Measurements from ENCODE around the gene POLR3A.
A peak's percentile ranks its signal among the peaks of the same experiment; 100 is the strongest.

POLR3A gene

GRCh38 chr10:77977934-77978333 lies 51.4 kb downstream of the POLR3A start:
- DNase-seq (ENCODE audit: low spot score): no peak

- no peak for DNase-seq (ENCODE audit: low spot score)
Measured at GRCh38 chr10:77977016-77977415, 52.3 kb downstream of the POLR3A start.

- DNase-seq (ENCODE audit: low spot score): no peak
Measured at GRCh38 chr10:77975086-77975666, 54.1 kb downstream of the POLR3A start.

GRCh38 chr10:77974396-77975074 lies 54.8 kb downstream of the POLR3A start:
- DNase-seq (ENCODE audit: low spot score): no peak

GRCh38 chr10:77973276-77973675 lies 56.0 kb downstream of the POLR3A start:
- DNase-seq (ENCODE audit: low spot score): no peak

- no peak for DNase-seq (ENCODE audit: low spot score)
Measured at GRCh38 chr10:77972148-77972547, 57.2 kb downstream of the POLR3A start.

- no peak for DNase-seq (ENCODE audit: low spot score)
Measured at GRCh38 chr10:77971804-77972144, 57.5 kb downstream of the POLR3A start.

- peak; percentile 70 for DNase-seq (ENCODE audit: low spot score)
Measured at GRCh38 chr10:77970869-77971803, 58.2 kb downstream of the POLR3A start.

- DNase-seq (ENCODE audit: low spot score): no peak
Measured at GRCh38 chr10:77969114-77969513, 60.2 kb downstream of the POLR3A start.

GRCh38 chr10:77967611-77968022 lies 61.7 kb downstream of the POLR3A start:
- DNase-seq (ENCODE audit: low spot score): no peak

- no peak for DNase-seq (ENCODE audit: low spot score)
Measured at GRCh38 chr10:77965294-77965693, 64.0 kb downstream of the POLR3A start.

GRCh38 chr10:77964811-77965210 lies 64.5 kb downstream of the POLR3A start:
- DNase-seq (ENCODE audit: low spot score): no peak

GRCh38 chr10:77963901-77964300 lies 65.4 kb downstream of the POLR3A start:
- DNase-seq (ENCODE audit: low spot score): no peak

- DNase-seq (ENCODE audit: low spot score): no peak
Measured at GRCh38 chr10:77962350-77963146, 66.8 kb downstream of the POLR3A start.

GRCh38 chr10:77961668-77962067 lies 67.6 kb downstream of the POLR3A start:
- DNase-seq (ENCODE audit: low spot score): no peak

- no peak for DNase-seq (ENCODE audit: low spot score)
Measured at GRCh38 chr10:77960829-77961329, 68.4 kb downstream of the POLR3A start.

GRCh38 chr10:77959887-77960455 lies 69.3 kb downstream of the POLR3A start:
- DNase-seq (ENCODE audit: low spot score): no peak

- no peak for DNase-seq (ENCODE audit: low spot score)
Measured at GRCh38 chr10:77959384-77959783, 69.9 kb downstream of the POLR3A start.

- no peak for DNase-seq (ENCODE audit: low spot score)
Measured at GRCh38 chr10:77955136-77955535, 74.2 kb downstream of the POLR3A start.

- DNase-seq (ENCODE audit: low spot score): no peak
Measured at GRCh38 chr10:77949167-77949566, 80.1 kb downstream of the POLR3A start.

- DNase-seq (ENCODE audit: low spot score): no peak
Measured at GRCh38 chr10:77946084-77946483, 83.2 kb downstream of the POLR3A start.

- no peak for DNase-seq (ENCODE audit: low spot score)
Measured at GRCh38 chr10:77944519-77944918, 84.8 kb downstream of the POLR3A start.

Data from left forelimb (tissue), 1 donor.